Measurements from ENCODE around the gene RFESD. TPM values are rescaled to one million over a fixed set of nuclear protein-coding genes. Genes with fewer than 3 reads are reported as not detected.
A peak's percentile ranks its signal among the peaks of the same experiment; 100 is the strongest.

RFESD gene
- total and polyA plus RNA-seq, 2 of the 13 experiments (the other 11 are each of a cell fraction or from before 2014, with no cell fraction given) = 1.1 to 2.2 TPM

- TF ChIP-seq SYNCRIP (IDR thresholded peaks at IDR 0.05; ENCODE audit: insufficient read depth, low read depth, low read length) (no peak), POLR2G (IDR thresholded peaks at IDR 0.05; ENCODE audit: low read depth, low read length) (peak; percentile 89), ZBTB7B (CRISPR knock-in tag; IDR thresholded peaks at IDR 0.05) (0 out of 2 replicates have a peak, but pooled peaks have one; percentile 38), GPBP1L1 (CRISPR knock-in tag; IDR thresholded peaks at IDR 0.05) (no peak), ZNF580 (CRISPR knock-in tag; IDR thresholded peaks at IDR 0.05; ENCODE audit: borderline replicate concordance, low read depth) (peak; percentile 91; the same call in 1 of the 2 replicates), ZNF431 (CRISPR knock-in tag; IDR thresholded peaks at IDR 0.05; ENCODE audit: borderline replicate concordance, low read depth) (peak; percentile 30), ZNF552 (CRISPR knock-in tag; IDR thresholded peaks at IDR 0.05; ENCODE audit: borderline replicate concordance) (peak; percentile 7; the same call in 1 of the 2 replicates), ZNF296 (CRISPR knock-in tag; conservative IDR thresholded peaks at IDR 0.05) (no peak), CTCF (CRISPR knock-in tag; IDR thresholded peaks at IDR 0.05) (peak; percentile 56), GATA4 (IDR thresholded peaks at IDR 0.05; ENCODE audit: borderline replicate concordance, low read depth) (no peak), MIER2 (CRISPR knock-in tag; IDR thresholded peaks at IDR 0.05) (no peak), SKIL (CRISPR knock-in tag; IDR thresholded peaks at IDR 0.05; ENCODE audit: borderline replicate concordance) (peak; percentile 65; the same call in 1 of the 2 replicates), NR0B2 (CRISPR knock-in tag; IDR thresholded peaks at IDR 0.05) (peak; percentile 37), ZNF770 (CRISPR knock-in tag; IDR thresholded peaks at IDR 0.05) (no peak), ZBTB33 (CRISPR knock-in tag; IDR thresholded peaks at IDR 0.05) (peak; percentile 65; the same call in 1 of the 2 replicates), SRSF4 (IDR thresholded peaks at IDR 0.05; ENCODE audit: low read depth, low read length, poor library complexity, severe bottlenecking) (no peak)
Observed at GRCh38 chr5:95646569-95647431, at the start of gene RFESD (continued).
